Measurements from ENCODE around the gene KDM4C.

- TF ChIP-seq CTCF (IDR thresholded peaks at IDR 0.05; ENCODE audit: borderline replicate concordance, extremely low read depth, low read length, poor library complexity, severe bottlenecking) = no peak
- TF ChIP-seq EZH2 (IDR thresholded peaks at IDR 0.05; ENCODE audit: borderline replicate concordance, low read depth, low read length, severe bottlenecking) = no peak
These were observed 300.7 kb downstream of the KDM4C start for GRCh38 chr9:7058473-7058872.

Measured in DND-41 (cell line).